Trophoblast cell (in vitro differentiated cells and primary cell): ENCODE results near the gene ARSG. TPM values are rescaled to one million over a fixed set of nuclear protein-coding genes. Genes with fewer than 3 reads are reported as not detected.

Source experiments
- DNase-seq, 2 donors: peaks; one replicate each; pipeline ENCODE4 v3.0.0-alpha.2; 2016
- H2AFZ ChIP-seq: 2 replicates; pipeline ENCODE4 v1.6.1; 2013; ENCODE audit warnings: low read length, moderate library complexity, mild to moderate bottlenecking; ENCODE audit not compliant: insufficient read depth, poor library complexity
- H2AK5ac ChIP-seq: 2 replicates; pipeline ENCODE4 v1.6.1; 2013; ENCODE audit warnings: mild to moderate bottlenecking, low read length
- H2BK120ac ChIP-seq: 2 replicates; pipeline ENCODE4 v1.6.1; 2013; ENCODE audit warnings: low read length, mild to moderate bottlenecking, moderate library complexity; ENCODE audit not compliant: insufficient read depth, poor library complexity
- H2BK12ac ChIP-seq: 2 replicates; pipeline ENCODE4 v1.6.1; 2013; ENCODE audit warnings: mild to moderate bottlenecking, low read length, moderate library complexity
- H2BK5ac ChIP-seq: 2 replicates; pipeline ENCODE4 v1.6.1; 2013; ENCODE audit warnings: low read length, low read depth, moderate library complexity, mild to moderate bottlenecking; ENCODE audit not compliant: poor library complexity
- H3K14ac ChIP-seq: 2 replicates; pipeline ENCODE4 v1.6.1; 2013; ENCODE audit warnings: mild to moderate bottlenecking, low read length
- H3K18ac ChIP-seq: 2 replicates; pipeline ENCODE4 v1.6.1; 2013; ENCODE audit warnings: mild to moderate bottlenecking, low read length
- H3K23ac ChIP-seq: 2 replicates; pipeline ENCODE4 v1.6.1; 2013; ENCODE audit warnings: low read length
- H3K27ac ChIP-seq: 2 replicates; pipeline ENCODE4 v1.5.1; 2013; ENCODE audit warnings: low read depth, mild to moderate bottlenecking, inconsistent platforms, low read length, moderate library complexity
- H3K27me3 ChIP-seq: 2 replicates; pipeline ENCODE4 v1.6.1; 2013; ENCODE audit warnings: inconsistent platforms, mild to moderate bottlenecking, low read length, moderate library complexity; ENCODE audit not compliant: insufficient read depth
- H3K36me3 ChIP-seq, 2 experiments: 1 replicate in 1 of 2; 2 replicates in 1 of 2; pipeline ENCODE4 v1.6.1; 2013; ENCODE audit warnings: low read length in 2 of 2, mild to moderate bottlenecking in 2 of 2, moderate library complexity in 1 of 2; ENCODE audit not compliant: insufficient read depth in 2 of 2, control insufficient read depth in 1 of 2
- H3K4ac ChIP-seq: 2 replicates; pipeline ENCODE4 v1.6.1; 2013; ENCODE audit warnings: low read depth, mild to moderate bottlenecking, low read length, moderate library complexity
- H3K4me1 ChIP-seq, 2 experiments: 1 replicate in 1 of 2; 2 replicates in 1 of 2; pipeline ENCODE4 v1.6.1; 2013; ENCODE audit warnings: low read length in 2 of 2, mild to moderate bottlenecking in 2 of 2, moderate library complexity in 1 of 2; ENCODE audit not compliant: insufficient read depth in 2 of 2, control insufficient read depth in 1 of 2
- H3K4me2 ChIP-seq: 2 replicates; pipeline ENCODE4 v1.6.1; 2013; ENCODE audit warnings: inconsistent platforms, mild to moderate bottlenecking, low read length, moderate library complexity
- H3K4me3 ChIP-seq: 2 replicates; pipeline ENCODE4 v1.5.1; 2013; ENCODE audit warnings: mild to moderate bottlenecking, low read depth, low read length, inconsistent platforms
- H3K79me1 ChIP-seq: one replicate; pipeline ENCODE4 v1.6.1; 2013; ENCODE audit warnings: low read length
- H3K79me2 ChIP-seq: 2 replicates; pipeline ENCODE4 v1.6.1; 2013; ENCODE audit warnings: low read length, mild to moderate bottlenecking; ENCODE audit not compliant: control insufficient read depth, insufficient read depth, poor library complexity
- H3K9ac ChIP-seq: 2 replicates; pipeline ENCODE4 v1.6.1; 2013; ENCODE audit warnings: mild to moderate bottlenecking, low read length
- H3K9me3 ChIP-seq: 2 replicates; pipeline ENCODE4 v1.6.1; 2013; ENCODE audit warnings: low read depth, mild to moderate bottlenecking, control low read depth, inconsistent platforms, low read length; ENCODE audit not compliant: insufficient read depth
- H4K12ac ChIP-seq: 2 replicates; pipeline ENCODE4 v1.6.1; 2013; ENCODE audit warnings: low read depth, mild to moderate bottlenecking, low read length, moderate library complexity
- H4K8ac ChIP-seq: 2 replicates; pipeline ENCODE4 v1.6.1; 2013; ENCODE audit warnings: low read depth, mild to moderate bottlenecking, low read length, moderate library complexity
- H4K91ac ChIP-seq: one replicate; pipeline ENCODE4 v1.6.1; 2013; ENCODE audit warnings: low read depth, mild to moderate bottlenecking, low read length, moderate library complexity
- WGBS: extraction: QIAGEN DNeasy Blood & Tissue Kit; methylation state at CpG from one replicate; pipeline ENCODE4 v1.1.7; 2013; ENCODE audit warnings: missing lambda C conversion rate; ENCODE audit not compliant: insufficient read length, insufficient coverage; ENCODE audit errors: extremely low coverage; 5-methylcytosine and 5-hydroxymethylcytosine counted together
- polyA plus RNA-seq: library from polyadenylated mRNA; stranded (reverse); fragments of 200-250 nt; gene quantifications from 2 replicates; pipeline ENCODE4 v1.2.3, GENCODE V29; 2013

The ARSG gene
- polyA plus RNA-seq: 2.8 and 3.0 TPM in 2 replicates

DNA sequence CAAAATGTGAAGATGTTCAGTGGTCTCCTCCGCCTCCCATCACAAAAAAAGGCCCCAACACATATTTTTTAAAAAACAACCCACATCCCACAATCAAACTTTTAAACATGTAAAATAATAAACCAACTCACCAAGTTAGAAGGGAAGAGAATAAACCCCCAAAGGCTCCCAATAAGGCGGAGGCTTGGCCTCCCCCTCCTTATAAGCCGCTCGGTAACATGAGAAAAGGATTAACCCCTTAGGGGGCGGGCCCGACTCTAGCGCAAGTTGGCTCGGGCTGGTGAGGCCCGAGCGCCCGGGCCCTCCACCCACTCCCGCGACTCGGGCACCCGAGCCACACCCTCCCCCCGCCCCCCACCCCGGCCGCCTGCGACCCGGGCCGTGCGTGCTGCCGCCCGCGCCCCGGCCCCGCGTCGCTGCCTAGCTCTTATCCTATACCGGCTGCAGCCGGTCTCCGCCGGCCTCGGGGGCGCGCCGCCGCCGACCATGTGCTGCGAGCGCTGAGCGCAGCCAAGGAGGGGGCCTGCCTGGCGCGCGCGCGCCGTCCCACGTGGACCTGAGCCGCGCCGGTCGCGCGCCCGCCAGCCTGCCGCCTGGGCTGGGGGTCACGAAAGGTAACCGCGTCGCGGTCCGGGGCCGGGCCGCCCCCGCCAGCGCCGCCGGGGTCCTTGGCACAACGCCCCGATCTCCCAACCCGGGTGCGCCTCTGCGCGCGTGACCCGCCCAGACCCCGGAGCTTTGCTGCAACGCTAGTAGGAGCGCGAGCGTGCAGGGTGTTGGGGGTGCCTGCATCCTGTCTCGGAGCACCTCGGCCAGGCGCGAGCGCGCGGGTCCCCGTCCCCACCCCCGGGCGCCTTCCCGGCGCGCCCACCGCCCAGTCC, at the start of gene ARSG, which contains the start of gene SLC16A6:
TSS of gene ARSG (plus strand) at position 541 of the 881 bp plus-strand sequence. CDS start 15,999 bp downstream, outside the sequence.
TSS of gene SLC16A6 (minus strand) at position 173 of the 881 bp plus-strand sequence. CDS start 12,807 bp downstream, outside the sequence.
- WGBS: no CpG with 5 or more reads among the region's 96 CpGs
- peak within 1 kb of the TSS; percentile 70 for H4K8ac ChIP-seq

DNA sequence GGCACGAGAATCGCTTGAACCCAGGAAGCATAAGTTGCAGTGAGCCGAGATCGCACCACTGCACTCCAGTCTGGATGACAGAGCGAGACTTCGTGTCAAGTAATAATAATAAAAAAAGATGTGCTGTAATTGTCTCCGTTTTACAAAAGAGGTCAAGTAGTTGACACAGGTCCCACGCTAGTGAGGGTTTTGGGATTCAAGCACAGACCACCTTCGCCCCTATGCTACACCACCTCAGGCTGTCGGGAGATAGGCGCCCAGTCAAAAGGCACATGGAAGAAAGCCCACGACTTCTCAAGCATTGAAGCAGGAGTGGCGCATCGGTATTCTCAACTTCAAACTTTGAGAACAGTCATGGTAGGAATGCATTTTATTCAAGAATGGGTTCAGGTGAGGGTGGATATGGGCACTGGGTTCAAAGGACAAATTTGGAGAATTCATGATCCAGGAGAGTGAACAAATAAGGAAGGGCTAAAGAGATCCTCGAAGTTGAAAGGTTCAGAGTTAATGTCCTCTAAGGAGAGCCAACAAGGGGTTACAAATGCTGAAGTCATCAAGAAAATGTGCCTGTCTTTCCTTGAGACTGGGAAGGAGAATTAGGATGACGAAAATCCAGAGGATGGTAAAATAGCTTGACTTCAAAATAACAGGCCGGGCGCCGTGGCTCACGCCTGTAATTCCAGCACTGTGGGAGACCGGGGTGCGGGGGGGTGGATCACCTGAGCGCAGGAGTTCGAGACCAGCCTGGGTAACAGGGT, 44.8 kb upstream of the ARSG start:
- H3K79me1 ChIP-seq: peaks cover 10% of the 10 kb centered on the region
- H3K23ac ChIP-seq: no peak overlapping the region
- no peak overlapping the region for H3K27ac ChIP-seq
- H2BK5ac ChIP-seq: no peak overlapping the region
- WGBS: no CpG with 5 or more reads among the region's 24 CpGs
- H2BK120ac ChIP-seq: no peak overlapping the region
- no peak overlapping the region for H4K12ac ChIP-seq
- H3K9me3 ChIP-seq: no peaks in the 10 kb centered on the region
- H2AFZ ChIP-seq: no peak overlapping the region
- H4K8ac ChIP-seq: no peak overlapping the region
- H3K4me1 ChIP-seq: peaks cover 4% of the 10 kb centered on the region in 2 experiments
- no peak overlapping the region for H3K14ac ChIP-seq
- H2AK5ac ChIP-seq: no peak overlapping the region
- no peak overlapping the region for H3K4me2 ChIP-seq
- no peak overlapping the region for H3K4me3 ChIP-seq
- H3K18ac ChIP-seq: no peak overlapping the region
- H3K4ac ChIP-seq: no peak overlapping the region
- H3K36me3 ChIP-seq: peaks cover 1 to 3% of the 10 kb centered on the region in 2 experiments
- no peak overlapping the region for H3K9ac ChIP-seq
- H2BK12ac ChIP-seq: no peak overlapping the region
- no peak overlapping the region for H4K91ac ChIP-seq
- DNase-seq: no peak
- H3K27me3 ChIP-seq: no peaks in the 10 kb centered on the region
- H3K79me2 ChIP-seq: peaks cover 9% of the 10 kb centered on the region

More for the DNA sequence above, at the start of gene ARSG, which contains the start of gene SLC16A6:
- Histone ChIP-seq H3K27me3 (no peaks in the 10 kb centered on the region), H3K9me3 (no peaks in the 10 kb centered on the region), H2AFZ (peak within 1 kb of the TSS; percentile 93), H2BK12ac (peak within 1 kb of the TSS; percentile 84), H3K4me2 (peak within 1 kb of the TSS; percentile 87), H3K79me2 (peaks cover 10% of the 10 kb centered on the region), H3K4me3 (peak within 1 kb of the TSS; percentile 85), H3K36me3 (no peaks in the 10 kb centered on the region), H3K9ac (peak within 1 kb of the TSS; percentile 75), H3K18ac (peak within 1 kb of the TSS; percentile 93), H3K79me1 (peaks cover 22% of the 10 kb centered on the region), H4K12ac (peak within 1 kb of the TSS; percentile 87), H4K91ac (peak within 1 kb of the TSS; percentile 96), H3K14ac (peak within 1 kb of the TSS; percentile 76), H3K4me1 (peaks cover 8% of the 10 kb centered on the region in 2 experiments), H2BK120ac (peak within 1 kb of the TSS; percentile 85), H2AK5ac (peak within 1 kb of the TSS; percentile 20), H3K23ac (no peak within 1 kb of the TSS), H3K4ac (peak within 1 kb of the TSS; percentile 81), H3K27ac (peak within 1 kb of the TSS; percentile 79), H2BK5ac (peak within 1 kb of the TSS; percentile 81)
- peak in 1 of 2 donors; percentile 56 for DNase-seq

DNA sequence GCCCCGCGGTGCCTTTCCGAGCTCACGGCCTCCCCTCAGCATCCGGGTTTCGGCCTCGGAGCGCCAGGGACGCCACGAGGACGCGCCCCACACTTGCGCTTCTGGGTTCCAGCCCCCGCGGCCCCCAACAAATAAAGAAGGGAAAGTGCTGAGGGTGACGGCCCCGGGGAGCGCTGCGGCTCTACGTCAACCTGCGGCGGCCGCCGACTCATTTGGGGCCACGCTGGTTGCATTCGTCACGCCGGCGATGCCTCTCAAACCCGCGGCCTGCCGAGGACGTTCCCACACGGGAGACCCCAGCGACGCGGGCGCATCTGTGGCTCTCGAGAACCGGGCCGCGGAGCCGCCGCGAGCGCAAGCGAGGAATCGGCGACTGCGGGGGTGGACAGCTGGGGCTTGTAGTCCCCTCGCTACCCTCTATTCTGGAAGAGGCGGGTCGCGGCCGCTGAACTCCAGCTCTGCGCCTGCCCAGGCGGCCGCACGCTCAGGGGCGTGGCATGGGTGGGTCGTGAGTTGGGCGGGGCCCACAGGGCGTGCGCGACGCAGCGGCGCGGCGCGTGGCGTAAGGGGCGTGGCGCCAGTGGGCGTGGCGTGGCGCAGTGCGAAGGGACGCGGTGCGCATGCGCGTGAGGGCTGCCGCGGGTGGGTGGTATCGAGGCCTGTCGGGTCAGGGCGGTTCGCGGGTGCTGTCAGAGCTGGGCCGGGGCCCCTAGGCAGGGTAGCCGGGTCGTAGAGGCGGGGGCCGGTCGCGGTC, 43.7 kb upstream of the ARSG start, which contains the start of gene AMZ2:
TSS of gene AMZ2 (plus strand) at position 599 of the 754 bp plus-strand sequence. CDS start 2,145 bp downstream, outside the sequence.
- peak within 1 kb of the TSS; percentile 37 for H2AK5ac ChIP-seq
- peak within 1 kb of the TSS; percentile 65 for H3K4ac ChIP-seq
- H2BK120ac ChIP-seq: peak within 1 kb of the TSS; percentile 39
- peak within 1 kb of the TSS; percentile 44 for H3K18ac ChIP-seq
- peaks cover 10% of the 10 kb centered on the region for H3K79me1 ChIP-seq
- H2BK12ac ChIP-seq: no peak within 1 kb of the TSS
- peaks cover 4% of the 10 kb centered on the region in 2 experiments for H3K4me1 ChIP-seq
- H3K23ac ChIP-seq: no peak within 1 kb of the TSS
- H3K14ac ChIP-seq: peak within 1 kb of the TSS; percentile 84
- H3K4me3 ChIP-seq: peak within 1 kb of the TSS; percentile 83
- peaks cover 9% of the 10 kb centered on the region for H3K79me2 ChIP-seq
- peak within 1 kb of the TSS; percentile 73 for H3K4me2 ChIP-seq
- H4K8ac ChIP-seq: peak within 1 kb of the TSS; percentile 88
- H4K12ac ChIP-seq: peak within 1 kb of the TSS; percentile 67
- H3K36me3 ChIP-seq: peaks cover 2 to 3% of the 10 kb centered on the region in 2 experiments
- no peaks in the 10 kb centered on the region for H3K27me3 ChIP-seq
- WGBS: no CpG with 5 or more reads among the region's 97 CpGs
- H2BK5ac ChIP-seq: peak within 1 kb of the TSS; percentile 34
- H3K27ac ChIP-seq: peak within 1 kb of the TSS; percentile 51
- no peaks in the 10 kb centered on the region for H3K9me3 ChIP-seq
- peak within 1 kb of the TSS; percentile 63 for H4K91ac ChIP-seq
- DNase-seq: peak; percentile 91 to 98
- H2AFZ ChIP-seq: peak within 1 kb of the TSS; percentile 53
- peak within 1 kb of the TSS; percentile 87 for H3K9ac ChIP-seq
